OCI-LY3 (cell line): ENCODE results near the gene DLG1.

Source experiments
- H2AFZ ChIP-seq: fragments of 200-600, 300-600 bp; shearing (Covaris generic); 2 replicates; pipeline ENCODE4 v1.6.0; 2014; ENCODE audit warnings: antibody characterized with exemption, low read depth, low read length
- H3K27ac ChIP-seq: fragments of 200-600, 300-600 bp; sonication (generic); 2 replicates; pipeline ENCODE4 v1.5.1; 2014; ENCODE audit warnings: mild to moderate bottlenecking, low read length, moderate library complexity, mixed read lengths
- H3K27me3 ChIP-seq: fragments of 200-600, 300-600 bp; sonication (generic); 2 replicates; pipeline ENCODE4 v1.6.1; 2014; ENCODE audit warnings: low read depth, low read length, mixed read lengths
- H3K36me3 ChIP-seq: fragments of 200-600, 300-600 bp; sonication (generic); replicated peaks from 2 replicates; pipeline ENCODE3; 2014; ENCODE audit warnings: low read depth, low read length, mixed read lengths
- H3K4me1 ChIP-seq: fragments of 300-600, 200-600 bp; sonication (generic); 2 replicates; pipeline ENCODE4 v1.6.1; 2014; ENCODE audit warnings: low read length, mixed read lengths
- H3K4me2 ChIP-seq: fragments of 200-600, 300-600 bp; sonication (generic); 2 replicates; pipeline ENCODE4 v1.6.1; 2014; ENCODE audit warnings: low read length, mixed read lengths
- H3K4me3 ChIP-seq: fragments of 300-600, 200-600 bp; sonication (generic); 2 replicates; pipeline ENCODE4 v1.5.1; 2014; ENCODE audit warnings: antibody characterized with exemption, mild to moderate bottlenecking, low read length, moderate library complexity
- H3K79me2 ChIP-seq: fragments of 300-600, 200-600 bp; shearing (Covaris generic); 2 replicates; pipeline ENCODE4 v1.6.1; 2014; ENCODE audit warnings: mild to moderate bottlenecking, low read length, mixed read lengths
- H3K9ac ChIP-seq: fragments of 300-600, 200-600 bp; shearing (Covaris generic); 2 replicates; pipeline ENCODE4 v1.6.0; 2014; ENCODE audit warnings: mild to moderate bottlenecking, low read length, moderate library complexity
- H3K9me3 ChIP-seq: fragments of 200-600, 300-600 bp; shearing (Covaris generic); 2 replicates; pipeline ENCODE4 v1.6.1; 2014; ENCODE audit warnings: low read length, mixed read lengths; ENCODE audit not compliant: insufficient read depth
- H4K20me1 ChIP-seq: fragments of 200-600, 300-600 bp; sonication (generic); 2 replicates; pipeline ENCODE4 v1.6.1; 2016; ENCODE audit warnings: low read length, mixed read lengths; ENCODE audit not compliant: insufficient read depth
- CTCF ChIP-seq: fragments of 200-600, 300-600 bp; sonication (generic); IDR thresholded peaks from 2 replicates; pipeline ENCODE4 v1.5.1; 2014; ENCODE audit warnings: antibody characterized with exemption, low read length, low read depth
- EZH2phosphoT487 ChIP-seq: fragments of 200-600 bp; shearing (Covaris generic); IDR thresholded peaks from 2 replicates; pipeline ENCODE4 v1.6.1; 2018; ENCODE audit warnings: antibody characterized with exemption, mixed run types, low read depth

The DLG1 gene

DNA sequence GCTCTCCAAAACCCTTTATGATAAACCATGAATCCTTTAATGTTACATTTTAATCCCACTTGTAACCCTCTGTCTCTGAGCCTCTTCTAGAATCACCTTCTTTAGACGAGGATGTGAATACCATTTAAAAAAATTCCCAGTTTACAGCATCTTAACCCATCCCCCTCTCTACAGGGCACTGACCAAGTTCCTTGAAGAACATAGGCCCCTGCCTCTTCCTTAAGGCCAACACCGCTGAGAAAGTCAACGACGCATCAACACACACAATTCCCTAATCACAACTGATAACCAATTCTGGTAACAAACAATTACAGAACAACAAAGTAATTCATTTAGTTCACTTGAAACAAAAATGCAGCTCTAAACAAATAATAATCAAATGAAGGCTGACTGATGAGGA, 130.3 kb downstream of the DLG1 start:
- TF ChIP-seq EZH2phosphoT487, result no peak
- no peak for TF ChIP-seq CTCF
- Histone ChIP-seq H3K4me2 (no peak overlapping the region), H4K20me1 (no peaks in the 10 kb centered on the region), H3K4me3 (no peak overlapping the region), H2AFZ (no peak overlapping the region), H3K36me3 (peaks cover 3% of the 10 kb centered on the region), H3K27ac (no peak overlapping the region), H3K9me3 (no peaks in the 10 kb centered on the region), H3K4me1 (no peaks in the 10 kb centered on the region), H3K9ac (no peak overlapping the region), H3K79me2 (no peaks in the 10 kb centered on the region), H3K27me3 (no peaks in the 10 kb centered on the region)

GRCh38 chr3:197167549-197167948, 130.9 kb downstream of the DLG1 start:
- Histone ChIP-seq H3K27ac (no peak overlapping the region), H3K9me3 (no peaks in the 10 kb centered on the region), H3K27me3 (no peaks in the 10 kb centered on the region), H2AFZ (no peak overlapping the region), H3K79me2 (no peaks in the 10 kb centered on the region), H3K9ac (no peak overlapping the region), H3K4me3 (no peak overlapping the region), H3K4me2 (no peak overlapping the region), H3K36me3 (peaks cover 3% of the 10 kb centered on the region), H3K4me1 (no peaks in the 10 kb centered on the region), H4K20me1 (no peaks in the 10 kb centered on the region)
- TF ChIP-seq EZH2phosphoT487 (no peak), CTCF (no peak)

GRCh38 chr3:197165890-197166289, 132.5 kb downstream of the DLG1 start:
- no peak overlapping the region for H3K4me2 ChIP-seq
- no peak overlapping the region for H3K9ac ChIP-seq
- no peaks in the 10 kb centered on the region for H4K20me1 ChIP-seq
- H3K27ac ChIP-seq, result no peak overlapping the region
- no peak overlapping the region for H2AFZ ChIP-seq
- no peaks in the 10 kb centered on the region for H3K9me3 ChIP-seq
- peaks cover 3% of the 10 kb centered on the region for H3K36me3 ChIP-seq
- H3K79me2 ChIP-seq, result no peaks in the 10 kb centered on the region
- H3K4me3 ChIP-seq, result no peak overlapping the region
- TF ChIP-seq EZH2phosphoT487 (no peak), CTCF (no peak)
- H3K4me1 ChIP-seq, result no peaks in the 10 kb centered on the region
- no peaks in the 10 kb centered on the region for H3K27me3 ChIP-seq

- H3K27ac ChIP-seq, result no peak overlapping the region
- H3K27me3 ChIP-seq, result no peaks in the 10 kb centered on the region
- TF ChIP-seq EZH2phosphoT487 (no peak), CTCF (no peak)
- peaks cover 8% of the 10 kb centered on the region for H3K9me3 ChIP-seq
- H2AFZ ChIP-seq, result no peak overlapping the region
- peaks cover 26% of the 10 kb centered on the region for H3K36me3 ChIP-seq
- H3K9ac ChIP-seq, result no peak overlapping the region
- no peak overlapping the region for H3K4me2 ChIP-seq
- H4K20me1 ChIP-seq, result 0 out of 2 replicates have a peak, but pooled peaks cover 3% of the 10 kb centered on the region
- no peaks in the 10 kb centered on the region for H3K4me1 ChIP-seq
- peaks cover 5% of the 10 kb centered on the region for H3K79me2 ChIP-seq
- no peak overlapping the region for H3K4me3 ChIP-seq
These were observed 143.4 kb downstream of the DLG1 start for GRCh38 chr3:197155046-197155445.
